WTC11 (cell line): Measurements from ENCODE around the gene TTC28.

Experiments
- CBFB ChIP-seq: sonication (generic); formaldehyde crosslinking; IDR thresholded peaks from 2 replicates; pipeline ENCODE4 v1.8.1; 2022; ENCODE audit warnings: mild to moderate bottlenecking, low read depth, missing genetic modification reagents
- ETV6 ChIP-seq: sonication (generic); formaldehyde crosslinking; IDR thresholded peaks from 2 replicates; pipeline ENCODE4 v1.8.1; 2022; ENCODE audit warnings: mild to moderate bottlenecking, missing genetic modification reagents
- MAX ChIP-seq: sonication (generic); formaldehyde crosslinking; IDR thresholded peaks from 2 replicates; pipeline ENCODE4 v1.8.0; 2022; ENCODE audit warnings: mild to moderate bottlenecking, missing genetic modification reagents
- NFE2L1 ChIP-seq: sonication (generic); formaldehyde crosslinking; IDR thresholded peaks from 2 replicates; pipeline ENCODE4 v1.8.1; 2023; ENCODE audit warnings: missing genetic modification reagents
- TCF7 ChIP-seq: sonication (generic); formaldehyde crosslinking; IDR thresholded peaks from 2 replicates; pipeline ENCODE4 v1.8.0; 2022; ENCODE audit warnings: mild to moderate bottlenecking, low read depth, missing genetic modification reagents, moderate library complexity
- TEAD1 ChIP-seq: sonication (generic); formaldehyde crosslinking; IDR thresholded peaks from 2 replicates; pipeline ENCODE4 v1.8.0; 2022; ENCODE audit warnings: mild to moderate bottlenecking, missing genetic modification reagents
- TF ChIP-seq, protein P1 (sequence below): fragments of 200-600 bp; IDR thresholded peaks from 2 replicates; pipeline ENCODE4 v1.8.0; 2022; ENCODE audit warnings: antibody characterized with exemption
- TF ChIP-seq, protein P2 (sequence below): sonication (generic); formaldehyde crosslinking; IDR thresholded peaks from 2 replicates; pipeline ENCODE4 v1.8.1; 2023; ENCODE audit warnings: mild to moderate bottlenecking, missing genetic modification reagents, moderate library complexity
- TF ChIP-seq, protein P3 (sequence below): fragments of 250-450 bp; sonication (Bioruptor Pico); IDR thresholded peaks from 2 replicates; pipeline ENCODE4 v2.1.2; 2022; ENCODE audit warnings: mild to moderate bottlenecking, moderate library complexity
- TF ChIP-seq, protein P4 (sequence below): sonication (generic); formaldehyde crosslinking; IDR thresholded peaks from 2 replicates; pipeline ENCODE4 v1.8.1; 2022; ENCODE audit warnings: low read depth, missing genetic modification reagents, borderline replicate concordance

- no peak for TF ChIP-seq ETV6 (CRISPR knock-in tag)
- TF ChIP-seq, protein P1, sequence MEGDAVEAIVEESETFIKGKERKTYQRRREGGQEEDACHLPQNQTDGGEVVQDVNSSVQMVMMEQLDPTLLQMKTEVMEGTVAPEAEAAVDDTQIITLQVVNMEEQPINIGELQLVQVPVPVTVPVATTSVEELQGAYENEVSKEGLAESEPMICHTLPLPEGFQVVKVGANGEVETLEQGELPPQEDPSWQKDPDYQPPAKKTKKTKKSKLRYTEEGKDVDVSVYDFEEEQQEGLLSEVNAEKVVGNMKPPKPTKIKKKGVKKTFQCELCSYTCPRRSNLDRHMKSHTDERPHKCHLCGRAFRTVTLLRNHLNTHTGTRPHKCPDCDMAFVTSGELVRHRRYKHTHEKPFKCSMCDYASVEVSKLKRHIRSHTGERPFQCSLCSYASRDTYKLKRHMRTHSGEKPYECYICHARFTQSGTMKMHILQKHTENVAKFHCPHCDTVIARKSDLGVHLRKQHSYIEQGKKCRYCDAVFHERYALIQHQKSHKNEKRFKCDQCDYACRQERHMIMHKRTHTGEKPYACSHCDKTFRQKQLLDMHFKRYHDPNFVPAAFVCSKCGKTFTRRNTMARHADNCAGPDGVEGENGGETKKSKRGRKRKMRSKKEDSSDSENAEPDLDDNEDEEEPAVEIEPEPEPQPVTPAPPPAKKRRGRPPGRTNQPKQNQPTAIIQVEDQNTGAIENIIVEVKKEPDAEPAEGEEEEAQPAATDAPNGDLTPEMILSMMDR = no peak
- TF ChIP-seq, protein P2, sequence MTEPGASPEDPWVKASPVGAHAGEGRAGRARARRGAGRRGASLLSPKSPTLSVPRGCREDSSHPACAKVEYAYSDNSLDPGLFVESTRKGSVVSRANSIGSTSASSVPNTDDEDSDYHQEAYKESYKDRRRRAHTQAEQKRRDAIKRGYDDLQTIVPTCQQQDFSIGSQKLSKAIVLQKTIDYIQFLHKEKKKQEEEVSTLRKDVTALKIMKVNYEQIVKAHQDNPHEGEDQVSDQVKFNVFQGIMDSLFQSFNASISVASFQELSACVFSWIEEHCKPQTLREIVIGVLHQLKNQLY (CRISPR knock-in tag) = no peak
- no peak for TF ChIP-seq NFE2L1
- TF ChIP-seq, protein P3, sequence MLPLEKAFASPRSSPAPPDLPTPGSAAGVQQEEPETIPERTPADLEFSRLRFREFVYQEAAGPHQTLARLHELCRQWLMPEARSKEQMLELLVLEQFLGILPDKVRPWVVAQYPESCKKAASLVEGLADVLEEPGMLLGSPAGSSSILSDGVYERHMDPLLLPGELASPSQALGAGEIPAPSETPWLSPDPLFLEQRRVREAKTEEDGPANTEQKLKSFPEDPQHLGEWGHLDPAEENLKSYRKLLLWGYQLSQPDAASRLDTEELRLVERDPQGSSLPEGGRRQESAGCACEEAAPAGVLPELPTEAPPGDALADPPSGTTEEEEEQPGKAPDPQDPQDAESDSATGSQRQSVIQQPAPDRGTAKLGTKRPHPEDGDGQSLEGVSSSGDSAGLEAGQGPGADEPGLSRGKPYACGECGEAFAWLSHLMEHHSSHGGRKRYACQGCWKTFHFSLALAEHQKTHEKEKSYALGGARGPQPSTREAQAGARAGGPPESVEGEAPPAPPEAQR = no peak
- TF ChIP-seq TEAD1 (CRISPR knock-in tag) = no peak
- no peak for TF ChIP-seq MAX (CRISPR knock-in tag)
- TF ChIP-seq CBFB (CRISPR knock-in tag) = no peak
- TF ChIP-seq, protein P4, sequence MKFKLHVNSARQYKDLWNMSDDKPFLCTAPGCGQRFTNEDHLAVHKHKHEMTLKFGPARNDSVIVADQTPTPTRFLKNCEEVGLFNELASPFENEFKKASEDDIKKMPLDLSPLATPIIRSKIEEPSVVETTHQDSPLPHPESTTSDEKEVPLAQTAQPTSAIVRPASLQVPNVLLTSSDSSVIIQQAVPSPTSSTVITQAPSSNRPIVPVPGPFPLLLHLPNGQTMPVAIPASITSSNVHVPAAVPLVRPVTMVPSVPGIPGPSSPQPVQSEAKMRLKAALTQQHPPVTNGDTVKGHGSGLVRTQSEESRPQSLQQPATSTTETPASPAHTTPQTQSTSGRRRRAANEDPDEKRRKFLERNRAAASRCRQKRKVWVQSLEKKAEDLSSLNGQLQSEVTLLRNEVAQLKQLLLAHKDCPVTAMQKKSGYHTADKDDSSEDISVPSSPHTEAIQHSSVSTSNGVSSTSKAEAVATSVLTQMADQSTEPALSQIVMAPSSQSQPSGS (CRISPR knock-in tag) = no peak
- TF ChIP-seq TCF7 = no peak
Measured at GRCh38 chr22:28599693-28600092, 79.9 kb downstream of the TTC28 start.
